SK-N-MC (cell line): ENCODE measurements around the gene ZNF385B.

ENCODE experiments used
- EZH2 ChIP-seq: fragments of 200-600 bp; sonication (generic); IDR thresholded peaks from one replicate; pipeline ENCODE4 v1.6.1; 2017; ENCODE audit warnings: antibody characterized with exemption
- POLR2AphosphoS5 ChIP-seq: IDR thresholded peaks from 2 replicates; pipeline ENCODE4 v1.6.1; 2012; ENCODE audit warnings: mild to moderate bottlenecking, low read depth, low read length, borderline replicate concordance

DNA sequence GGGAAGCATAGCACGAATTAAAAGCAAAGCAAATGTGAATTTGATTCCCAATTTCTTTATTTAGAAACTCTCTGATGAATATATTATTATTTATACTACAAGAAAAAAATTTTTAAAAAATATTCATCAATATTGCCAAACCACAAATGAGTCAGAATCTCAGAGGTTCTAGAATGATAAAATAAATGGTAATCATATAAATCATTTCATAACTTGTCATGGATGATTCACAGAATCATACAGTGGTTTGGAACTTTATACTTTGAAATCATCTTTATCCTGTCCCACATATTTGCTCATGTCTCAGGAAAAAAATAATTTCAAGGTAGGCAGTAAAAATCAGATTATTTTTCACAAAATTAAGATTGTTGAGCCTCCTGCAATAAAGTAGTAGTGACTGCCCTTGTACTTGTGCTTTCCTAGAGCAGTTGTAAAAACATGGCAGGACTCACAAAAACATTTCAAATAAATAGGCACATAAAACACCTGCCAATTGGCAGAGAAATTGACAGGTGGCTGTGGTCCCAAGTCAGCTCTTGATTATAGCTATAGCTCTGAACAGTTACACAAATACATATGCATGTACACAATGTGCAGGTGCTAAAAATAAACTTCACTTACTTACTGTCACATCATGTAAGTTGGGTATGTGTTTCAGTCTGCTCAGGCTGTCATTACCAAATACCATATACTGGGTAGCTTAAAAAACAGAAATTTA, 322.8 kb downstream of the ZNF385B start:
- no peak for TF ChIP-seq EZH2
- TF ChIP-seq POLR2AphosphoS5: no peak
